Testis (tissue), 3 donors: ENCODE data around the gene GLCE. TPM values are rescaled to one million over a fixed set of nuclear protein-coding genes. Genes with fewer than 3 reads are reported as not detected.
A peak's percentile ranks its signal among the peaks of the same experiment; 100 is the strongest.
"Not testable (repeated sequence)": the region's sequence is repeated elsewhere in the genome, so short reads cannot be mapped to it uniquely, and the experiment has no call there.

Source experiments
- DNase-seq: peaks from one replicate; pipeline ENCODE4 v3.0.0-alpha.2; 2019
- H3K27ac ChIP-seq, 2 donors: fragments of 200-600 bp; sonication (generic); one replicate each; pipeline ENCODE4 v1.5.1; 2019
- H3K27me3 ChIP-seq: fragments of 200-600 bp; sonication (generic); one replicate; pipeline ENCODE4 v1.5.1; 2019
- H3K36me3 ChIP-seq: fragments of 200-600 bp; sonication (generic); one replicate; pipeline ENCODE4 v1.5.1; 2017; ENCODE audit warnings: low read depth; ENCODE audit errors: missing control alignments
- H3K4me1 ChIP-seq: fragments of 200-600 bp; sonication (generic); one replicate; pipeline ENCODE4 v1.5.1; 2019
- H3K4me3 ChIP-seq, 2 donors: fragments of 200-600 bp; sonication (generic); one replicate each; pipeline ENCODE4 v1.5.1; 2017 to 2019
- H3K9me3 ChIP-seq: fragments of 200-600 bp; sonication (generic); one replicate; pipeline ENCODE4 v1.5.1; 2017
- CTCF ChIP-seq, 3 experiments: fragments of 450-650 bp in 2 of 3; fragments of 200-600 bp in 1 of 3; sonication (generic) in 1 of 3; IDR thresholded peaks; one replicate each; pipeline ENCODE4 v1.5.1; 2016 to 2019; ENCODE audit warnings: antibody characterized with exemption in 3 of 3, mild to moderate bottlenecking in 2 of 3, moderate library complexity in 1 of 3
- POLR2A ChIP-seq: fragments of 450-650 bp; IDR thresholded peaks from one replicate; pipeline ENCODE4 v1.6.1; 2017; ENCODE audit warnings: antibody characterized with exemption, mild to moderate bottlenecking, moderate library complexity
- WGBS, 2 donors: methylation state at CpG; one replicate each; pipeline ENCODE4 v1.1.5; 2018; 5-methylcytosine and 5-hydroxymethylcytosine counted together
- intact Hi-C: fragments of 100-400 bp; cut with DNase I; formaldehyde crosslinking; loops from one replicate; pipeline ENCODE4 v1.15.1; 2023; ENCODE audit warnings: low total_unique reads
- polyA plus RNA-seq: library from polyadenylated mRNA; stranded (reverse); fragments of 350-450 nt; fragmentation: Illumina TruSeq; extraction: RNeasy Lipid Tissue Mini Kit (QIAGEN cat#74804); gene quantifications from one replicate; pipeline ENCODE4 v1.2.3, GENCODE V29; 2014; ENCODE audit warnings: low read depth, low replicate concordance; ENCODE audit not compliant: insufficient read depth
- total RNA-seq, 2 donors: library from RNA; depleted of rRNA; stranded (reverse); fragments of >200 nt; gene quantifications; one replicate each; pipeline ENCODE4 v1.2.3, GENCODE V29; 2016

Gene GLCE
- total and polyA plus RNA-seq, 3 donors from 2014 or later, result 10.2 to 18.0 (median 15.5) TPM

- intact Hi-C loops, result no loop called here
- H3K4me3 ChIP-seq, result peak within 1 kb of the TSS; percentile 40 to 50
- no peak within 1 kb of the TSS for H3K27ac ChIP-seq
- WGBS, 2 donors, result 0 to 1% methylated on average over 23 to 70 of the region's 74 CpGs
- TF ChIP-seq CTCF (IDR thresholded peaks at IDR 0.05), result no peak
- TF ChIP-seq POLR2A, result no peak
- H3K36me3 ChIP-seq, result no peaks in the 10 kb centered on the region
- H3K4me1 ChIP-seq, result peaks cover 5% of the 10 kb centered on the region
- DNase-seq, result peak; percentile 26
- no peaks in the 10 kb centered on the region for H3K9me3 ChIP-seq
- no peaks in the 10 kb centered on the region for H3K27me3 ChIP-seq
Measured at GRCh38 chr15:69298697-69299441, 138.4 kb downstream of the GLCE start, which contains the start of gene PAQR5. Gene PAQR5 (plus strand): TSS chr15:69298912. CDS start chr15:69360081, 61,169 bp downstream.

- H3K36me3 ChIP-seq, result no peaks in the 10 kb centered on the region
- peaks cover 5% of the 10 kb centered on the region for H3K4me1 ChIP-seq
- WGBS, 2 donors, result 34 to 36% methylated on average over 10 to 16 of the region's 16 CpGs
- intact Hi-C loops, result no loop called here
- no peak for DNase-seq
- H3K9me3 ChIP-seq, result no peaks in the 10 kb centered on the region
- no peak overlapping the region for H3K27ac ChIP-seq
- TF ChIP-seq CTCF (IDR thresholded peaks at IDR 0.05) (no peak), POLR2A (no peak)
- H3K27me3 ChIP-seq, result no peaks in the 10 kb centered on the region
- H3K4me3 ChIP-seq, result peak overlapping the region in 1 of 2 donors; percentile 50
Measured at GRCh38 chr15:69299451-69299886, 139.0 kb downstream of the GLCE start.

- WGBS, 2 donors, result 36 to 54% methylated on average over 9 of the region's 9 CpGs
- no peak for DNase-seq
- H3K4me3 ChIP-seq, result no peak overlapping the region
- H3K4me1 ChIP-seq, result peaks cover 5% of the 10 kb centered on the region
- no peaks in the 10 kb centered on the region for H3K36me3 ChIP-seq
- intact Hi-C loops, result no loop called here
- H3K9me3 ChIP-seq, result no peaks in the 10 kb centered on the region
- TF ChIP-seq CTCF (IDR thresholded peaks at IDR 0.05) (no peak), POLR2A (no peak)
- H3K27me3 ChIP-seq, result no peaks in the 10 kb centered on the region
- H3K27ac ChIP-seq, result no peak overlapping the region
Measured at GRCh38 chr15:69299943-69300588, 139.6 kb downstream of the GLCE start.

- H3K9me3 ChIP-seq, intact Hi-C loops, H3K27ac ChIP-seq, DNase-seq, H3K36me3 ChIP-seq, H3K4me1 ChIP-seq, H3K27me3 ChIP-seq, H3K4me3 ChIP-seq: not testable (repeated sequence)
- 93 to 96% methylated on average over 8 of the region's 8 CpGs for WGBS, 2 donors
Measured at GRCh38 chr15:69301101-69301500, 140.7 kb downstream of the GLCE start.

GRCh38 chr15:69302087-69302486, 141.7 kb downstream of the GLCE start:
- H3K27me3 ChIP-seq, H3K36me3 ChIP-seq, intact Hi-C loops, DNase-seq, H3K4me3 ChIP-seq, H3K9me3 ChIP-seq, H3K4me1 ChIP-seq, H3K27ac ChIP-seq: not testable (repeated sequence)
- WGBS, 2 donors, result 93 to 98% methylated on average over 6 of the region's 6 CpGs
